Bronchial epithelial cell (primary cell): ENCODE measurements around the gene MAEA. TPM values are rescaled to one million over a fixed set of nuclear protein-coding genes. Genes with fewer than 3 reads are reported as not detected.

Experiments
- DNase-seq: peaks from one replicate; pipeline ENCODE4 v3.0.0-alpha.2; 2010; ENCODE audit warnings: low read depth
- FAIRE-seq: peaks from 2 replicates; lab custom pipeline; 2011; peaks lifted over from hg19 to GRCh38; lab: Jason Lieb, UNC
- H3K27me3 ChIP-seq: 2 replicates; pipeline ENCODE4 v1.5.1; 2011; ENCODE audit warnings: low read length; ENCODE audit not compliant: control insufficient read depth, insufficient read depth
- H3K36me3 ChIP-seq: 2 replicates; pipeline ENCODE4 v1.5.1; 2011; ENCODE audit warnings: low read length; ENCODE audit not compliant: control insufficient read depth, insufficient read depth
- H3K4me3 ChIP-seq: 2 replicates; pipeline ENCODE4 v1.5.1; 2011; ENCODE audit warnings: mild to moderate bottlenecking, low read depth, low read length, control low read depth
- CTCF ChIP-seq: IDR thresholded peaks from 2 replicates; pipeline ENCODE4 v1.5.1; 2011; ENCODE audit warnings: mild to moderate bottlenecking, moderate library complexity, low read length, control low read depth, inconsistent platforms; ENCODE audit not compliant: insufficient read depth, severe bottlenecking
- total RNA-seq: library from RNA; depleted of rRNA; stranded (reverse); fragments of >200 nt; gene quantifications from 2 replicates; pipeline ENCODE4 v1.2.1, GENCODE V29; 2014

MAEA gene
- total RNA-seq, 1 donor from 2014 or later: 46.1 TPM

GRCh38 chr4:1299301-1299860, 9.7 kb downstream of the MAEA start:
- Histone ChIP-seq H3K4me3 (no peak overlapping the region), H3K36me3 (peaks cover 26% of the 10 kb centered on the region), H3K27me3 (no peaks in the 10 kb centered on the region)
- no peak for FAIRE-seq
- no peak for DNase-seq
- TF ChIP-seq CTCF: no peak

GRCh38 chr4:1300466-1301455, 11.1 kb downstream of the MAEA start:
- TF ChIP-seq CTCF: no peak
- FAIRE-seq: peak; percentile 79
- DNase-seq: peak; percentile 80
- Histone ChIP-seq H3K4me3 (no peak overlapping the region), H3K36me3 (peaks cover 26% of the 10 kb centered on the region), H3K27me3 (no peaks in the 10 kb centered on the region)

GRCh38 chr4:1302159-1302558, 12.5 kb downstream of the MAEA start:
- TF ChIP-seq CTCF: no peak
- no peaks in the 10 kb centered on the region for H3K27me3 ChIP-seq
- DNase-seq (no peak), FAIRE-seq (no peak)
- H3K36me3 ChIP-seq: peaks cover 25% of the 10 kb centered on the region
- no peak overlapping the region for H3K4me3 ChIP-seq

- Histone ChIP-seq H3K27me3 (no peaks in the 10 kb centered on the region), H3K4me3 (no peak overlapping the region), H3K36me3 (peaks cover 8% of the 10 kb centered on the region)
- no peak for FAIRE-seq
- DNase-seq: no peak
- no peak for TF ChIP-seq CTCF
These were observed 15.6 kb downstream of the MAEA start for GRCh38 chr4:1305261-1305711.

- peaks cover 3% of the 10 kb centered on the region for H3K36me3 ChIP-seq
- no peak for DNase-seq
- H3K4me3 ChIP-seq: no peak overlapping the region
- no peak for TF ChIP-seq CTCF
- H3K27me3 ChIP-seq: no peaks in the 10 kb centered on the region
- no peak for FAIRE-seq
These were observed 16.2 kb downstream of the MAEA start for GRCh38 chr4:1305781-1306455.
